T-helper 1 cell (primary cell): ENCODE results near the gene CASK.
"Not testable (repeated sequence)": the region's sequence is repeated elsewhere in the genome, so short reads cannot be mapped to it uniquely, and the experiment has no call there.

Experiments
- DNase-seq, 5 donors: peaks; one replicate each; pipeline ENCODE4 v3.0.0-alpha.2; 2012 to 2020

Gene CASK

GRCh38 chrX:41553688-41554087 is 369.7 kb downstream of the CASK start:
- no peak for DNase-seq

GRCh38 chrX:41548411-41548810 is 374.9 kb downstream of the CASK start:
- DNase-seq: no peak

- DNase-seq: no peak
Measured at GRCh38 chrX:41543668-41544067, 379.7 kb downstream of the CASK start.

GRCh38 chrX:41543025-41543424 is 380.3 kb downstream of the CASK start:
- no peak for DNase-seq

DNA sequence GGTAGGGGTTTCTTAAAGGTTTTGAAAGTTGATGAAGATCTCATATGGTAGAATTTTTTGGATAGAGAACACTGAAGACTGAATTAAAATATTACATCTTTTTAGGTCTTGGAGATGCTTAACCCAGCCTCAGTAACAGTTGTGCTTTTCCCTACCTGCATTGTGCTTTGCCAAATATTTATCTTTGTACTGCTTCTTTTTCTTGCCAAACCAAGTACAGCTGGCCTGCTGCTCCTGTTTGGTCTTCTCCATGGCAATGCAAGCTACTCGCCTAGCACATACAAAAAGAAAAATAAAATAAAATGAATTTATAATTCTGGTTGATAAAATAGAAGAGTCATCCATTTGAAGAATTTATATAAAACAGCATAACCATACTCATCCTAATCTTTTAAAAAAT is 380.8 kb downstream of the CASK start:
- no peak for DNase-seq

DNA sequence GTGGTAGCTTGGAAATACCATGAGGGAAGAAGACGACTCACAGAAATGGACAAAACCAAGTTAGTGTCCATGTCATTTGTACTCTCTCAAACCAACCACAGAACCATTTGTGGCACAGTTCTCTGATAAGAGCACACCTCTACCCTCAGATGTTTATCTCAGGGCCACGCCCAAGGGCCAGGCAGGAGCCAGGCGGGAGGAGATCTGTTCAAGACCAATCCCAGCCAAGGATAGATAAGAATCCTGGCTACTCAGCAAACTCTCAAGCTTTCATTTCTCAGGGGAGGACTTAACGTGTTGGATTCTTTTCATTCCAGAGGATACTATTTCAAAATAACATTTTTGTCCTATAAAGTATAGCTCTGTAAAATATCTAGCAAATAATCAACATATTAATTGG is 381.2 kb downstream of the CASK start:
- no peak for DNase-seq

DNA sequence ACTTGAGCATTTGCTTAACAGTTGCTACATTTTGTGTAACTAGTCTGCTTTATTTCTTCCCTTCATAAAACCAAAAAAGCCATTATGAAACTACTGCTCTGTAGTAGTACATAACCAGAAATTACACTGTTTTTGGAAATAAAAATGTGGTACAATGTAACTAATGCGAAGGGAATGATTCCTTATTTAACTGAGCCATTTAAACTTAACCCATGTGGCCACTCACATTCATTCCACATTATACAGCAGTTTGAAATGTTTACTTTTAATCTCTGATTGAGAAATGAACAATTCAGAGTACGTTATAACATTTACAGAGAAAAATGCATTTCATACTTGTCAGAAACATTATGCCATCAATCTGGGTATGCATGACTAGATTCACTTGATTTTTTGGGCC is 382.0 kb downstream of the CASK start:
- DNase-seq: no peak

- no peak for DNase-seq
Measured at GRCh38 chrX:41538707-41539106, 384.6 kb downstream of the CASK start.

- DNase-seq: no peak
Measured at GRCh38 chrX:41530085-41530484, 393.3 kb downstream of the CASK start.

DNA sequence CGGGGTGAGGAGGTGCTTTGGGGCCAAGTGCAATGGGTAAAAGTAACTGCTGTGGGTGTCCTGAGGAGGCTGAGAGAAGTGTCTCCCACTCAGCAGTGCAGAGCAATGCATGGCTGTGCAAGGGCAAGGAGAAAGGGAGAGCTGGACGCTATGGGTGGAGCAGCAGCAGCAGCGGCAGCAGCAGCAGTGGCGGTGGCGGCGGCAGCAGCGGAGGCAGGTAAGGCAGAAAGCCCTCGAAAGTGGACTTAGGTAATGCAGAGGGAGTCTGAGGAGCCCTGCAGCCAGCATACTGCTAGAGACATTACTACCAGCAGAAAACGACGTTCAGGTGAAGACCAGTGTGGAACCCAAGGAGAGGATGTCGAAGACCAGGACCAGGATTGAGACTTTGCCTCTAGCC is 394.1 kb downstream of the CASK start:
- DNase-seq: no peak

DNA sequence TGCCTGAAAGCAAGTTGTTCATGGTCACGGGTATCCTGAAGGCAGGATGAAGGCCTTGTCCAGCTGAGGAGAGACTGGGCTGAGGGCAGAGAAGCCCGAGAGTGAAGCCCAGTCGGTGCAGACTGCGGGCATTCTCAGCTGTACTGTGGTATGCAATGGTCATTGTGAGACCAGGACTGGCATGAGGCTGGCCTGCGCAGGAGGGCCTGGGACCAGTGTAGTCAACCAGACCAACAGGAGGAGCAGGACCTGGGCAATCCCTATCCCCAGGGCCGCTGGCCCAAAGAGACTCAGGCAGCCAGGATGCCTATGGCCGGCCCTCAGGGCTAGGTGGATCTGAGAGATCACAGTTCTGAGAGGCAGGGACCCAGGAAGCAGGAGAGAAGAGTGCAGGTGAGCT is 394.6 kb downstream of the CASK start:
- DNase-seq: no peak

DNA sequence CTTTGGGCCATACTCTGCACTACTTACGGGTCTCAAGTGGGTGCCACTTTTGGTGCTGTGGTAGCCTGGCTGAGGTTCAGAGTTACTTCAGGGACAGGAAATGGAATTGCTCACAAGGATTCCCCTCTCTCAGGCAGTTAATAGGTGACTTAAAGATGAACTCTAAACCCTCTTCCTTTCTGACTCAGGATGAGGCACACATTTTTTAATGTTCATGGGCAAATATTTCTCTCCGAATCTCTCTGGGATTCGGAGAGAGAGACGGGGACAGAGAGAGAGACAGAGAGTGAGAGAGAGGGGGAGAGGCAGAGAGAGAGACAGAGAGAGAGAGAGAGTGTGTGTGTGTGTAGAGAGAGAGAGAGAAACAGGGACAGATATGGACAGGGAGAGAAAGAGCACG is 396.4 kb downstream of the CASK start:
- DNase-seq: peak in 1 of 5 donors; percentile 11

DNA sequence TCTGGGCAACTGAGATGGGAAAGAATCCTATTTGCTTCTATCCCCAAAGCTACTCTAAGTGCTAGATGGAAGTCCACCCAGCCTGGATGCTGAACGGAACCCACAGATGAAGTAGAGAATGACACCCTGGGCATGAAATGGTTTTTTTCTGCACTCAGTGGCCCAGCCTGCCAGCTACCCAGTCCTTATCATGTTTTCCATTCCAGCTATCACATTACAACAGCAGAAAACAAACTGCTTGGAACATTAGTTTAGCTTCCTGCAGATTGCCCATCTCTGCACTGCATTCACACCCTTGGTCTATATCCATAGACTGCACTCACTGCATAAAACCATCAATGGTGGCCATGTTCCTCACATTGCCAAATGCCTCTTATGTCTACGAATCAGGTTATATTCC is 397.1 kb downstream of the CASK start:
- DNase-seq: no peak

GRCh38 chrX:41522671-41523070 is 400.7 kb downstream of the CASK start:
- no peak for DNase-seq

DNA sequence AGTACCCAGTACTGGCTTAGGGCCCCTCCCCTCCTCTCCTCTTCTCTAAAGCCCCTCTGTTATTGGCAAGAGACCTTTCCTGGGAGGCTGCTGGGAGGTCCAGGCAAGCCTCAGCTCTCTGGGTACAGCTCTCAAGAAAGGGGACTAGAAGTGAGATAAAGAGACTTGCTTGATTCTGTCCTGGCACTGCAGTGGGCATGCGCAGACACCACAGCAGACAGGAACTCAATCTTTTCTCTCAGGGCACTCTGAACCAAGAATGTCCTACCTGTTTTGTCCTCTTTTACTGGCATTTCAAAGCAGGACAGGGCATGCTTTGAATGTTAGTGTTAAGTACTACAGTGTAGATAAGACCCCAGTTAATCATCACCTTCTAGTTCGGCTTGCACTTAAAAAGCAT is 401.3 kb downstream of the CASK start:
- DNase-seq: no peak

- no peak for DNase-seq
Measured at GRCh38 chrX:41519468-41519867, 403.9 kb downstream of the CASK start.

DNA sequence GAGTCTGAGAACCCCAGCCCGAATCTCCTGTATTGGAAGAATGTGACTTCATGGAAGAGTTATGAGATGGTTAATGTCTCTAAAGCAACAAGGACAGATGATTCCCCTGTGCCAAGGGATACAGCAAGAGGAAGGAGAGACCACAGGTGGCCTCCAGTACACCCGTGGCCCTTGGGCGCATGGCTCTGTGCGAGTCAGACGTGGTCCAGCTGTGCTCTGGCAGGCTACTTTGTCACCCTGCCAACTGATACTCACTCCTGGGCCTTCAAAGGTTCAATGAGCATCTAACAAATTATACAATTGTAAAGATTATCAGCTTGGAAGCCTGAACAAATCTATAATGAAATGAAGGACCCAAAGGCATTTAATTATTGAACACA is 404.5 kb downstream of the CASK start:
- no peak for DNase-seq

- peak in 1 of 5 donors; percentile 20 for DNase-seq
Measured at GRCh38 chrX:41518127-41518840, 405.1 kb downstream of the CASK start.

DNA sequence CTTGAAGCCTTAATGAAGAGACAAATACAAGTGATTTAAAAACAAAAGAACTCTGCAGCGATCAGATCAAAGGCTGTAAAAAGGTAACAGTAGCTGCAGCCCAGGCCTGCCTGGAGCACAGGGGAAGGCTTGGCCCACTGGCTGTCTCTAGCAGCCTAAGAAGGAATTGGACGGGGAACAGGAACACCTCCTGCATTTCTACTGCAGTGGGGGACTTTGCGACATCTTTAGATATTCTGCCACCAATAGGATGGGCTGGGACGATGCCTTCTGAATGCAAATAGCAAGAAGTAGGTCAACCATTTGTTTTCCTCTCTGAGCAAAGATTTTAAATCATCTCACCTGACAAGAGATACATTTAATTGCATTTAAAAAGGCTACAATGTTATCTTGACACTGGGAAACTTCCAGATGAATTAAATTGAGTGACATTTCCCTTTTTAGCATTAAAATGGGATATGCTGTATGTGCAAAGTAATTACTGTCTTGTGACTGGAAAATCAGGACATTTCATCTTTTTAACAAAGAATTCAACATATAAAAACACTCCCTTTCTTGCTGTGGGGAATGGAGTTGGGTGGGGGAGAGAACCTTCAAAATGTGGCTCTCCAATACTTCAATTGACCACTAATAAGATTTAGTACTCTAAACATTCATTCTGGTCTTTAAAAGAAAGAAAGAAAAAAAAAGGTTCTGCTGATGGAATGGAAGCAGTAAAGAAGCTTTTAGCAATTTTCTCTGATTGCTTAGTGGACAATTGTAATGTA is 406.2 kb downstream of the CASK start:
- no peak for DNase-seq

DNA sequence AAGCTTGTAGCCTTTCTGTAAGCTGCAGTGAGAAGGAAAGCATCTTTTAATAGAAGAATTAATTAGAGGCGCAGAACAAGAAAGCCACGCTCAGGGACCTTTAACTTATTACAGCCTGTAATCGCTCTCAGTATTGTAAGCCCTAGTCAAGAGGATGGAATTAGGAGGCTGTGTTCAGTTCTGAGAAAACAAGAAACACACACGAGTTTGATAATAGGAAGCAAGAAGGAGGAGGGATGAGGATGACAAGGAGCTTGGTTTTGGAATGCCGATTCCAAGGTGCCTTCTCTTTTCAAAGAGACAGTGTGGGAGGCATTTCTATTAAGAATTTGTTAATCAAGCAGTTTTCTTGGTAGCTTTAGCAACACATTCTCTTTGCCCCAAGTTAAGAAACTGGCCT is 406.9 kb downstream of the CASK start:
- no peak for DNase-seq

GRCh38 chrX:41515376-41515775 is 408.0 kb downstream of the CASK start:
- DNase-seq: no peak

GRCh38 chrX:41514179-41514578 is 409.2 kb downstream of the CASK start:
- no peak for DNase-seq

DNA sequence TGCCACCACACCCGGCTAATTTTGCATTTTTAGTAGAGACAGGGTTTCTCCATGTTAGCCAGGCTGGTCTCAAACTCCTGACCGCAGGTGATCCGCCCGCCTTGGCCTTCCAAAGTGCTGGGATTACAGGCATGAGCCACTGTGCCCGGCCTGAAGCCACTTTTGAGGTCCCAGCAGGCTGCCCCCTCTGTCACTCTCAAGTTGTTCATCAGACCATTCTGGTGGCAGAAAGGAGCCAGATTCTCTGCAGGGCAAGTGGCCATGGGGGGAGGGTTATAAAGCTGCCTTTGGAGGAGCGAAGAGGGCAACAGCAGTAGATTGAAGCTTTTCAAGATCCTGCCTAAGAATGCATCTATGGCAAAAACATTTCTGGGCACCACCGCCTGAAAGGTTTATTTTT is 410.5 kb downstream of the CASK start:
- DNase-seq: not testable (repeated sequence)

DNA sequence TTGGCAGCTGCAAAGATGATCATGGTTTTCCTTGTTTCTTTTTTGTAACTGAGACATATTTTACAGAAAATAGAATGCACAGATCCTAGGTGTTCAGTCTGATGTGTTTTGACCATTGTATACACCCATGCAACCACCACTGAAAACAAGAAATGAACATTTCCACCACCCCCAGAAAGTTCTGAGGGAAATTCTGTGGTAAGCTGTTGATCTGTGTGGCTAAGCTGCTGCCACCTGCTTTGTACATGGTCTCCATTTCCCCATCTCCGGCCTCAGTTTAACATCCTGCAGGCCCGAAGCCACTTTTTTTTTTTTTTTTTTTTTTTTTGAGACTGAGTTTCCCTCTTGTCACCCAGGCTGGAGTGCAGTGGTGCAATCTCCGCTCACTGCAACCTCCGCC is 411.0 kb downstream of the CASK start:
- DNase-seq: peak in 1 of 5 donors; percentile 70

GRCh38 chrX:41507919-41508318 is 415.4 kb downstream of the CASK start:
- no peak for DNase-seq
